NCI-H460 (cell line): ENCODE data around the gene YIF1A. TPM values are rescaled to one million over a fixed set of nuclear protein-coding genes. Genes with fewer than 3 reads are reported as not detected.
A peak's percentile ranks its signal among the peaks of the same experiment; 100 is the strongest.
"Not testable (repeated sequence)": the region's sequence is repeated elsewhere in the genome, so short reads cannot be mapped to it uniquely, and the experiment has no call there.

Source experiments
- DNase-seq: peaks from one replicate; pipeline ENCODE4 v3.0.0-alpha.2; 2016; ENCODE audit warnings: low read depth; ENCODE audit errors: extremely low read depth
- total RNA-seq: library from RNA; depleted of rRNA; stranded (reverse); fragments of >200 nt; shearing (Covaris generic); gene quantifications from 2 replicates; pipeline ENCODE4 v1.2.3, GENCODE V29; 2014

The YIF1A gene
- total RNA-seq, 1 experiment from 2014 or later = 62.5 TPM

GRCh38 chr11:66289548-66290329 lies 796 bp upstream of the YIF1A start:
- peak; percentile 40 for DNase-seq

GRCh38 chr11:66287889-66288670 lies 863 bp downstream of the YIF1A start:
- DNase-seq = no peak

GRCh38 chr11:66287211-66287888 lies 1.6 kb downstream of the YIF1A start:
- DNase-seq = no peak

- DNase-seq = no peak
Observed at GRCh38 chr11:66286699-66287098, 2.2 kb downstream of the YIF1A start.

GRCh38 chr11:66285250-66285947 lies 3.5 kb downstream of the YIF1A start:
- DNase-seq = no peak

GRCh38 chr11:66284526-66285078 lies 4.3 kb downstream of the YIF1A start:
- no peak for DNase-seq

- no peak for DNase-seq
Observed at GRCh38 chr11:66283461-66284105, 5.4 kb downstream of the YIF1A start.

GRCh38 chr11:66282468-66283455 lies 6.2 kb downstream of the YIF1A start:
- DNase-seq = peak; percentile 83

GRCh38 chr11:66281776-66282467 lies 7.0 kb downstream of the YIF1A start:
- DNase-seq = no peak

GRCh38 chr11:66281001-66281400 lies 7.9 kb downstream of the YIF1A start:
- DNase-seq = no peak

- no peak for DNase-seq
Observed at GRCh38 chr11:66280428-66280827, 8.5 kb downstream of the YIF1A start.

- no peak for DNase-seq
Observed at GRCh38 chr11:66279092-66279734, 9.7 kb downstream of the YIF1A start.

GRCh38 chr11:66278363-66279091 lies 10.4 kb downstream of the YIF1A start:
- DNase-seq = no peak

GRCh38 chr11:66277471-66278362 lies 11.2 kb downstream of the YIF1A start, which contains the start of gene CNIH2:
Gene CNIH2, plus strand, starts transcription at chr11:66278175. Its CDS starts 282 bp downstream, at chr11:66278457.
- no peak for DNase-seq

GRCh38 chr11:66277064-66277463 lies 11.9 kb downstream of the YIF1A start:
- not testable (repeated sequence) for DNase-seq

- not testable (repeated sequence) for DNase-seq
Observed at GRCh38 chr11:66276619-66277018, 12.3 kb downstream of the YIF1A start.
